Activated naive CD4-positive, alpha-beta T cell treated with Interleukin-2 at 50 U/mL for 16 hours (primary cell): Measurements from ENCODE around the gene BCKDHA.
"Not testable (repeated sequence)": the region's sequence is repeated elsewhere in the genome, so short reads cannot be mapped to it uniquely, and the experiment has no call there.

Experiments used
- DNase-seq: peaks from one replicate; pipeline ENCODE4 v3.0.0-alpha.2; 2020

The BCKDHA gene

GRCh38 chr19:41367848-41368301, 29.7 kb upstream of the BCKDHA start:
- no peak for DNase-seq

- DNase-seq, result no peak
These were observed 27.8 kb upstream of the BCKDHA start for GRCh38 chr19:41369769-41370168.

GRCh38 chr19:41371119-41371518, 26.5 kb upstream of the BCKDHA start:
- DNase-seq, result not testable (repeated sequence)

GRCh38 chr19:41371541-41371940, 26.1 kb upstream of the BCKDHA start:
- no peak for DNase-seq

GRCh38 chr19:41372501-41372900, 25.1 kb upstream of the BCKDHA start:
- no peak for DNase-seq

- no peak for DNase-seq
These were observed 23.6 kb upstream of the BCKDHA start for GRCh38 chr19:41373993-41374392.

- peak; percentile 17 for DNase-seq
These were observed 21.2 kb upstream of the BCKDHA start, which contains the start of gene TMEM91 for GRCh38 chr19:41376241-41376997. Gene TMEM91 (plus strand): TSS chr19:41376533. CDS start chr19:41378310, 1,777 bp downstream.

GRCh38 chr19:41376998-41377365, 20.6 kb upstream of the BCKDHA start:
- DNase-seq, result peak; percentile 49

GRCh38 chr19:41377977-41378709, 19.5 kb upstream of the BCKDHA start:
- no peak for DNase-seq

GRCh38 chr19:41381536-41381935, 16.1 kb upstream of the BCKDHA start:
- DNase-seq, result not testable (repeated sequence)

- DNase-seq, result no peak
These were observed 13.3 kb upstream of the BCKDHA start for GRCh38 chr19:41384351-41384750.

- no peak for DNase-seq
These were observed 11.2 kb upstream of the BCKDHA start for GRCh38 chr19:41386442-41386841.

GRCh38 chr19:41391618-41392017, 6.0 kb upstream of the BCKDHA start:
- DNase-seq, result no peak

- no peak for DNase-seq
These were observed 4.8 kb upstream of the BCKDHA start for GRCh38 chr19:41392775-41393174.

- DNase-seq, result no peak
These were observed 2.3 kb upstream of the BCKDHA start for GRCh38 chr19:41395355-41395754.

- DNase-seq, result no peak
These were observed 416 bp downstream of the BCKDHA start for GRCh38 chr19:41398050-41398418.

- no peak for DNase-seq
These were observed 980 bp downstream of the BCKDHA start for GRCh38 chr19:41398598-41398997.

GRCh38 chr19:41399091-41399490, 1.5 kb downstream of the BCKDHA start:
- no peak for DNase-seq

GRCh38 chr19:41399525-41399924, 1.9 kb downstream of the BCKDHA start:
- DNase-seq, result no peak

- DNase-seq, result no peak
These were observed 3.9 kb downstream of the BCKDHA start for GRCh38 chr19:41401483-41401882.

- DNase-seq, result no peak
These were observed 4.4 kb downstream of the BCKDHA start for GRCh38 chr19:41402010-41402409.

- DNase-seq, result no peak
These were observed 5.8 kb downstream of the BCKDHA start for GRCh38 chr19:41403181-41403970.

- no peak for DNase-seq
These were observed 8.2 kb downstream of the BCKDHA start for GRCh38 chr19:41405776-41406175.
